ENCODE results near the gene CNGB1.
"Not testable (repeated sequence)": the region's sequence is repeated elsewhere in the genome, so short reads cannot be mapped to it uniquely, and the experiment has no call there.

Gene CNGB1

GRCh38 chr16:57996406-57997175, 25.7 kb upstream of the CNGB1 start:
- DNase-seq, result no peak

- DNase-seq, result no peak
Measured at GRCh38 chr16:57995721-57996405, 24.9 kb upstream of the CNGB1 start.

GRCh38 chr16:57994778-57995177, 23.9 kb upstream of the CNGB1 start:
- peak; percentile 44 to 55 for DNase-seq

- no peak for DNase-seq
Measured at GRCh38 chr16:57994361-57994760, 23.4 kb upstream of the CNGB1 start.

GRCh38 chr16:57993897-57994296, 23.0 kb upstream of the CNGB1 start:
- DNase-seq, result no peak

- DNase-seq, result no peak
Measured at GRCh38 chr16:57993438-57993837, 22.5 kb upstream of the CNGB1 start.

GRCh38 chr16:57992084-57992483, 21.2 kb upstream of the CNGB1 start:
- DNase-seq, result no peak

- no peak for DNase-seq
Measured at GRCh38 chr16:57991551-57992059, 20.7 kb upstream of the CNGB1 start.

GRCh38 chr16:57988929-57989328, 18.0 kb upstream of the CNGB1 start:
- no peak for DNase-seq

- no peak for DNase-seq
Measured at GRCh38 chr16:57987441-57988177, 16.7 kb upstream of the CNGB1 start.

GRCh38 chr16:57986196-57986595, 15.3 kb upstream of the CNGB1 start:
- DNase-seq, result no peak

GRCh38 chr16:57985204-57986181, 14.6 kb upstream of the CNGB1 start:
- no peak for DNase-seq

- DNase-seq, result no peak
Measured at GRCh38 chr16:57984443-57985203, 13.7 kb upstream of the CNGB1 start.

GRCh38 chr16:57982385-57982784, 11.5 kb upstream of the CNGB1 start:
- DNase-seq, result no peak

GRCh38 chr16:57981636-57982035, 10.7 kb upstream of the CNGB1 start:
- DNase-seq, result no peak

GRCh38 chr16:57979006-57979585, 8.2 kb upstream of the CNGB1 start:
- no peak for DNase-seq

GRCh38 chr16:57978070-57978465, 7.1 kb upstream of the CNGB1 start:
- not testable (repeated sequence) for DNase-seq

GRCh38 chr16:57977418-57978069, 6.6 kb upstream of the CNGB1 start:
- DNase-seq, result no peak

- no peak for DNase-seq
Measured at GRCh38 chr16:57976331-57976796, 5.4 kb upstream of the CNGB1 start.

- DNase-seq, result no peak
Measured at GRCh38 chr16:57972306-57972705, 1.4 kb upstream of the CNGB1 start.

Data from Kasumi-1 (cell line).